Measurements from ENCODE around the gene FRG2B. TPM values are rescaled to one million over a fixed set of nuclear protein-coding genes. Genes with fewer than 3 reads are reported as not detected.
"Not testable (repeated sequence)": the region's sequence is repeated elsewhere in the genome, so short reads cannot be mapped to it uniquely, and the experiment has no call there.

FRG2B gene
- total RNA-seq, 1 experiment from 2014 or later, result 0.06 TPM

- DNase-seq (ENCODE audit: low spot score), result not testable (repeated sequence)
These were observed 26.7 kb downstream of the FRG2B start for GRCh38 chr10:133599869-133600268.

GRCh38 chr10:133592716-133593115, 33.9 kb downstream of the FRG2B start:
- no peak for DNase-seq (ENCODE audit: low spot score)

- no peak for DNase-seq (ENCODE audit: low spot score)
These were observed 35.6 kb downstream of the FRG2B start for GRCh38 chr10:133590970-133591359.

- no peak for DNase-seq (ENCODE audit: low spot score)
These were observed 36.2 kb downstream of the FRG2B start for GRCh38 chr10:133590226-133590969.

- not testable (repeated sequence) for DNase-seq (ENCODE audit: low spot score)
These were observed 49.6 kb downstream of the FRG2B start for GRCh38 chr10:133577037-133577436.

Other genes starting within 250 kb of the FRG2B start
- not detected in 2 replicates for gene PAOX, start 247.5 kb downstream of the FRG2B start, total RNA-seq (2014; rRNA removed; shearing (Covaris generic))
- gene MTG1, start 232.6 kb downstream of the FRG2B start, total RNA-seq (2014; rRNA removed; shearing (Covaris generic)), result 22.5 and 25.7 TPM in 2 replicates
- gene SPRN, start 202.2 kb downstream of the FRG2B start, total RNA-seq (2014; rRNA removed; shearing (Covaris generic)), result not detected in 2 replicates
- 0.37 and 0.47 TPM in 2 replicates for gene SCART1, start 172.8 kb downstream of the FRG2B start, total RNA-seq (2014; rRNA removed; shearing (Covaris generic))
- 0.43 and 0.50 TPM in 2 replicates for gene CYP2E1, start 99.4 kb downstream of the FRG2B start, total RNA-seq (2014; rRNA removed; shearing (Covaris generic))
- not detected in 2 replicates for gene SYCE1, start 61.2 kb downstream of the FRG2B start, total RNA-seq (2014; rRNA removed; shearing (Covaris generic))

Measured in H4 (cell line).